ENCODE results near the gene CDON.
"Not testable (repeated sequence)": the region's sequence is repeated elsewhere in the genome, so short reads cannot be mapped to it uniquely, and the experiment has no call there.

The CDON gene

DNA sequence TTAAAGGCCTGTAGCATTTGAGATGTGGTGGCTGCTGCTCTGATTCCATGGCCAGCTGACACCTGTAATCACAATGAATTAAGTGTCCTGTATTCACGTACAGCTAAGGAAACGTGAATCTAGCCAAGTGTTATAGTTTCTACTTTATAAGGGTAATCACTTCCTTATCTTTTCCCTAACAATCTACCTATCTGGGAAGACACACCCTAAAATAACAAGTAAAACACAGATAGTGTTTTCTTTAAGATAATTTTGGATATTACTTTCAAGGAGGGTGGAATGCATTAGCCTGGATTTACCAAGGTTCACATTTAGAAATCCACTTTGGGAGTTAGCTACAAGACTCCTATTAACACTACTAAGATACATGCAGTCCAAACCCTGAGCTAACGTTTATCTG, 11.5 kb downstream of the CDON start:
- DNase-seq (ENCODE audit: low read depth in 1 of 2, low spot score in 1 of 2) = no peak
- in situ Hi-C loops (cut with HindIII; ENCODE audit: low pct_unique_long_range_greater_than_20kb, low sequenced_read_pairs) = no loop called here
- TF ChIP-seq JUND (IDR thresholded peaks at IDR 0.05; ENCODE audit: low read depth) = no peak

GRCh38 chr11:126049159-126049558, 13.5 kb downstream of the CDON start:
- no peak for TF ChIP-seq JUND (IDR thresholded peaks at IDR 0.05; ENCODE audit: low read depth)
- DNase-seq (ENCODE audit: low read depth in 1 of 2, low spot score in 1 of 2) = no peak
- in situ Hi-C loops (cut with HindIII; ENCODE audit: low pct_unique_long_range_greater_than_20kb, low sequenced_read_pairs) = no loop called here

DNA sequence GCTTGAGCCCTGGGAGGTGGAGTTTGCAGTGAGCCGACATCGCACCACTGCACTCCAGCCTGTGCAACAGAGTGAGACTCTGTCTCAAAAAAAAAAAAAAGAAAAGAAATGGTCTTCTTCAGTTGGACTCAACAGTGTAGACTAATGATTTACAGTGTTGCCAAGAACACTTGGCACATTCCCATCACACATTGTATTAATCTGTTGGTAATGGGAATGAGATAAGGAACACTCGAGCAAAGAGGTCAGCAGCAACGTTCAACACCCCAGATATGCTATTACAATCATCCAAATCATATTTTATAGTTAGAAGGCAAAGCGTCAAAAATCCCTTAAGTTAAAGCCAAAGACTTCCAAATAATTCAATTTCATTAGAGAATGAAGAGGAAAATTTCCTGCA, 14.5 kb downstream of the CDON start:
- in situ Hi-C loops (cut with HindIII; ENCODE audit: low pct_unique_long_range_greater_than_20kb, low sequenced_read_pairs) = no loop called here
- no peak for TF ChIP-seq JUND (IDR thresholded peaks at IDR 0.05; ENCODE audit: low read depth)
- DNase-seq (ENCODE audit: low read depth in 1 of 2, low spot score in 1 of 2) = no peak

GRCh38 chr11:126046570-126047195, 16.0 kb downstream of the CDON start:
- no peak for DNase-seq (ENCODE audit: low read depth in 1 of 2, low spot score in 1 of 2)
- TF ChIP-seq JUND (IDR thresholded peaks at IDR 0.05; ENCODE audit: low read depth) = no peak
- in situ Hi-C loops (cut with HindIII; ENCODE audit: low pct_unique_long_range_greater_than_20kb, low sequenced_read_pairs) = no loop called here

DNA sequence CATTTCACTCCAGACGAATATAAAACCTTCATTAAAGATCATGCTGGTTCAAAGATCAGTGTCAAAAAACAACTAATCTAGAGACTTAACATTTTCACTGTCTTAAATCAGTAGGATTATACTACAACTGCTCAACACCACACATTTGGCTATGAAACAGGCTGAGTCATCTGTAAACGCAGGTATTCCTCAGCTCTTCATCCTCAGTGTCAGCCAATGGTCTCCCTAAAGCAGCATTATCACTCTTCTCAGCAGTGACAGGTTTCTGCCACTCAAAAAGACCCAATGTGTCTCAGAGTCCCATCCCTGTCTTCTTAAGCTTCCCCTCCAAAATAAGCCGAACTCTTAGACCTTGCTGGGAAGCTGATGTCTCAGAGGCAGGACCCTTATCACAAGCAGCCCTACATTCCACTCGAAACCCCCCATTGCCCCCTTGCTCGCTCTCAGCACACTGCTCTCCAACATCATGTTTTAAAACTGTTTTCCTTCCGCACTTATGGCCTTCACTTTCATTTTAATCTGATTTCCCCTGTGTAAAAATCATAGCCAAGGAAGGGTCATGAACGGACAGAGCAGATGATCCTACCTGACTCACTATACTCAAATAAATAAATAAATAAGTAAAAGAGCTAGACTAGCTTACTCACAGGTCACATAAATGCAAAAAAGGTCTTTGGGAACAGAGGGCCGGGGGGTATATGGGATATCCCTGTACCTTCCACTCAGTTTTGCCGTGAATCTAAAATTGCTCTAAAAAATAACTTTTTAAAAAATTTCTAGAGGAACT, 23.0 kb downstream of the CDON start:
- no peak for DNase-seq (ENCODE audit: low read depth in 1 of 2, low spot score in 1 of 2)
- in situ Hi-C loops (cut with HindIII; ENCODE audit: low pct_unique_long_range_greater_than_20kb, low sequenced_read_pairs) = no loop called here
- no peak for TF ChIP-seq JUND (IDR thresholded peaks at IDR 0.05; ENCODE audit: low read depth)

DNA sequence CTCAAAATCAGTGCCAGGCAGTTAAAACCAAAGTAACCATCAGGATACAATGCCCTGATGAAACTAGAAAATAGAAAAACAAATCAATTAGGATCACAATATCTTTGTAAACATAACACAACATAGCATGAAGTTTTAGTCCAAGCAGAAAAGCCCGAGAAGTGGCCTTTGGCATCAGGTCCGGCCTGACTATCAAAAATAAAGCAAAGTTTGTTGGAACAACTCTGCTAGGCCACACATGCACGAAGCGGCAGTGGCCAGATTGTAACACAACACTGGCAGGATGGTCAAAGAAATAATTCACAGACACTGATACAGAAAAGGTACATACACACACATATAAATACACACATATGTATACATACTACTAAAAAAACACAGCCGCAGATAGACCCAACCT, 26.9 kb downstream of the CDON start:
- in situ Hi-C loops (cut with HindIII; ENCODE audit: low pct_unique_long_range_greater_than_20kb, low sequenced_read_pairs) = no loop called here
- DNase-seq (ENCODE audit: low read depth in 1 of 2, low spot score in 1 of 2) = no peak

DNA sequence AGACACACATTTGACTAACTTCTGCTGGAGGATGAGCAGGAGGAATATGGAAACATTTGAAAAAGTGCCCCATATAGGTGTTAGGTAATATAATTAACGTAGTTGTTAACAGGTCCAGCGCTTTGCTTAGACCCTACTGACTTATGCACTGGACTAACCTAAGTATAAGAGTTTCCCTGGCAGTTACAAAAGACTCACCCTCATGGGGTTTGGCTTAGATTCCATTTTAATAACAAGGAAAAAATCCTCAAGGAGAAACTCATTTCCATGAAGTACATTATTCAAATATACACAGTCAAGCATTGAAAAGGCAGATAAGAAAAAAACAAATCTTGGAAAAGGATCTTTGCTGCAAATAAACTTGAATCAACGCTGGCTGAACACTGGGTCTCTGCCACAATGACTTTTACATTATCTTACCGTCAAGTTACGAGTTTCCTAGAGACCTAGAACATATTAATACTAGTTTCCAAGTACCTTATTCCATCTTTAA, 27.7 kb downstream of the CDON start:
- in situ Hi-C loops (cut with HindIII; ENCODE audit: low pct_unique_long_range_greater_than_20kb, low sequenced_read_pairs) = no loop called here
- TF ChIP-seq JUND (IDR thresholded peaks at IDR 0.05; ENCODE audit: low read depth) = no peak
- DNase-seq (ENCODE audit: low read depth in 1 of 2, low spot score in 1 of 2) = no peak

More for the DNA sequence above, 26.9 kb downstream of the CDON start:
- TF ChIP-seq JUND (IDR thresholded peaks at IDR 0.05; ENCODE audit: low read depth) = no peak

DNA sequence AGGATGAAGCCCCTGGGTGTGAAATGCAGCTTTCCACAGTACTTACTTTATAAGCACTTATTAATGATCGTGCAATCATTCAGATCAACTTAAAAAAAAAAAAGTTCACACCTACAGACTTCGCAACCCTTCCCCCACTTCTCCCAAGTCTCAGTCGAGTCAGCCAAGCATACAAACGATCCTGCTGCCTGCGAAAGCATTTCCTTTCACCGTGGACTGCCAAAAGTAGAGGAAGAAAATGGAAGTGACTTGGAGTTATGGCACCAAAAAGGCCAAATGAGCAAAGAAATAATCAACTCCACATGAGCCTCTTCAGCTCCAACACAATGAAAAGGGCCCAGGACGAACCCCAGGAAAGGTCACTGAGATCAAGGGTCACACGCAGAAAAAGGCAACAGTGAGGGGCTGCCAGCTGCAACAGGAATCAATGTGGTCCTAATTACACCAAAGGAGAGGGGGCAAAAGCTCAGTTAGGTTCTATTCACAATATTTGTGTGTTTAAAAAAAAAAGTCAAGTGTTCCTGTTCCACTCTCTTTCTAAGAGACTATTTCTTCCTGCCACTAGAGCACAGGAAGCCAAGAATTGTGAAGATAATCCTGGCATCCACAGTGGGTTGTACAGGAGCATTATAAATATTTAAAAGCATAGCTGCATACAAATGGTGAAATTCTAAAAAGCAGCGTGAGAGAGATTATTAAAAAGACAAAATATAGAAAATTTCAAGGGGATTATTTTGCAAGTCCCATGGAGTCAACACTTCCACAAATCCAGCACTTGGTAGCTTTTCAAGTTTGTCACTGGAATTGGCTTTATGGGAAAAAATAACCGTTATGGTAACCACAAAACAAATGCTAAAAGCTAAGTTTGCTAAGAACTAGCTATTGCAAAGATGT, 28.4 kb downstream of the CDON start:
- in situ Hi-C loops (cut with HindIII; ENCODE audit: low pct_unique_long_range_greater_than_20kb, low sequenced_read_pairs) = no loop called here
- no peak for TF ChIP-seq JUND (IDR thresholded peaks at IDR 0.05; ENCODE audit: low read depth)

DNA sequence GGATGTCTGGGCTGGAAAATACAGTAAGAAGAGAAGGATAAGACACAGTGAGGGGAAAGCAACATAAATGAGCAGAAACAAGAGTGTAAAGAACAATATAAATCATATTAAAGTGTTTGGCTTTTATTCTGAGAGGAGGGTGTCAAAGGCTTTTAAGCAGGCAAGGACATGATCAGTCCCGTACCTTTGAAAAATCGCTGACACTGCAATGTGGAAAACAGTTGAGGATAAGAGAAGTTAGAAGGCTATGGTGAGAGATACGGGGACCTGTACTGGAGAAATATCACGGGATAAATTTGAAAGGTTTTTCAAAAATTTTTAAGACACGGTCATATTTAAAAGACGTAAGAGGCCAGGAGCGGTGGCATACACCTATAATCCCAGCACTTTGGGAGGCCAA, 30.3 kb downstream of the CDON start:
- DNase-seq (ENCODE audit: low read depth in 1 of 2, low spot score in 1 of 2) = no peak
- in situ Hi-C loops (cut with HindIII; ENCODE audit: low pct_unique_long_range_greater_than_20kb, low sequenced_read_pairs) = no loop called here
- no peak for TF ChIP-seq JUND (IDR thresholded peaks at IDR 0.05; ENCODE audit: low read depth)

More for the DNA sequence above, 28.4 kb downstream of the CDON start:
- DNase-seq (ENCODE audit: low read depth in 1 of 2, low spot score in 1 of 2) = no peak

- no peak for DNase-seq (ENCODE audit: low read depth in 1 of 2, low spot score in 1 of 2)
- in situ Hi-C loops (cut with HindIII; ENCODE audit: low pct_unique_long_range_greater_than_20kb, low sequenced_read_pairs) = no loop called here
- no peak for TF ChIP-seq JUND (IDR thresholded peaks at IDR 0.05; ENCODE audit: low read depth)
These were observed 32.9 kb downstream of the CDON start for GRCh38 chr11:126029805-126030204.

DNA sequence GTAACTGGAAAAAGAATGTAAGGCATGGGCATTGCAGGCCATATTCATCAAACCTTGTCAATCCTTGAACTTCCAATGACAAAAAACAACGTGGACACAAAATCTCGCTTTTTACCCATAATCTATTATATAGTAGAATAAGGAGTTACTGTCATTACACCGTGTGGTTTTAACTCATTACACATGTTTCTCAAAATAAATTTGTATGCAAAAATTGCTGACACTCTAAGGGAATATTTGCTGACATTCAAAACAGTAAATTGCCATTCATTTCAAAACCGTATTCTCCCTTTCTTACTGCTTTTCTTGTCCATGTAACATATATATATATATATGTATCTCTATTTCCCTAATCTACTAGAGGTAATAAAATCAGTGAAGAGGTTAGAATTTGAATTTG, 33.4 kb downstream of the CDON start:
- DNase-seq (ENCODE audit: low read depth in 1 of 2, low spot score in 1 of 2) = no peak
- no peak for TF ChIP-seq JUND (IDR thresholded peaks at IDR 0.05; ENCODE audit: low read depth)
- in situ Hi-C loops (cut with HindIII; ENCODE audit: low pct_unique_long_range_greater_than_20kb, low sequenced_read_pairs) = no loop called here

DNA sequence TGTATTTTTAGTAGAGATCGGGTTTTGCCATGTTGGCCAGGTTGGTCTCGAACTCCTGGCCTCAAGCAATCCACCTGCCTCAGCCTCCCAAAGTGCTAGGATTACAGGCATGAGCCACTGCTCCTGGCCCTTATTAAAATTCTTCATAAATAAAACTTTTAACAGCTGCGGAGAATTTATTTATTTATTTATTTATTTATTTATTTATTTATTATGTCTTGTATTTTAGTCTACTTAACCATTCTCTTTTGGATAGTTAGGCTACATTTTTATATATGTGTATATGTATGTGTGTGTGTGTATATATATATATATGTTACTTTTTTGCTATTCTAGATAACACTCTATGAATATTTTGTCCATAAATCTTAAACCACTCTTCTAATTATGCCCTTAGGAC, 34.1 kb downstream of the CDON start:
- DNase-seq (ENCODE audit: low read depth in 1 of 2, low spot score in 1 of 2); in situ Hi-C loops (cut with HindIII; ENCODE audit: low pct_unique_long_range_greater_than_20kb, low sequenced_read_pairs): not testable (repeated sequence)

DNA sequence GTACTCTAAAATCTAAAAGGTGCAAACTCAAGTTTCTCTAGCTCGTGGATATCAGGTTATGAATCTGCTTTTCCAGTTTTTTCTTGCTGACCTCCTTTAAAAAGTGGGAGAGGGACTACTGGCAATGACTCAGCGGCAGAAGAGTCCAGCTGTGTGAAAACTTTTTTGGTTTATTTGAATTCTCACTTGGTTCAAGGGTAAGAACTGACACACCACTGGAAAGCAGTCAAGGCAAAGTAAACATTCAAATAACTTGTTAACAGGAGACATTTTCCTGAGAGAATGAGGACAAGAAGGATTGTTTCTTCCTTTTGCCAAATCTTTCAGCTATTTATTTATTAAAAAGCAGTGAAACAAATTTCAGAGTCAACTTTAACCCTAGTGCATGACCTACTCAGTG, 36.1 kb downstream of the CDON start:
- in situ Hi-C loops (cut with HindIII; ENCODE audit: low pct_unique_long_range_greater_than_20kb, low sequenced_read_pairs) = no loop called here
- TF ChIP-seq JUND (IDR thresholded peaks at IDR 0.05; ENCODE audit: low read depth) = no peak
- no peak for DNase-seq (ENCODE audit: low read depth in 1 of 2, low spot score in 1 of 2)

Measured in T47D (cell line).